Brain microvascular endothelial cell (primary cell): ENCODE results near the gene TCF4.

Source experiments
- DNase-seq: peaks from one replicate; pipeline ENCODE4 v3.0.0-alpha.2; 2020
- H3K27ac ChIP-seq: fragments of 250-450 bp; sonication (Bioruptor Pico); 2 replicates; pipeline ENCODE4 v1.5.1; 2020; ENCODE audit warnings: mild to moderate bottlenecking, moderate library complexity
- H3K27me3 ChIP-seq: fragments of 250-450 bp; sonication (Bioruptor Pico); replicated peaks from 2 replicates; pipeline ENCODE4 v1.5.1; 2020; ENCODE audit warnings: mild to moderate bottlenecking
- H3K36me3 ChIP-seq: fragments of 250-450 bp; sonication (Bioruptor Pico); replicated peaks from 2 replicates; pipeline ENCODE4 v1.5.1; 2020; ENCODE audit warnings: mild to moderate bottlenecking
- H3K4me3 ChIP-seq: 2 replicates; pipeline ENCODE4 v1.5.1; 2011; ENCODE audit warnings: low read depth, mild to moderate bottlenecking, control low read depth, low read length, moderate library complexity
- in situ Hi-C: cut with HindIII; loops from 2 replicates; pipeline ENCODE4 v1.10.0; 2017; ENCODE audit warnings: low sequenced_read_pairs, low pct_ligation_motif_present
- TF ChIP-seq, protein P1 (sequence below): IDR thresholded peaks from 2 replicates; pipeline ENCODE4 v1.5.1; 2011; ENCODE audit warnings: low read depth, mild to moderate bottlenecking, moderate library complexity, low read length, control low read depth, inconsistent platforms; ENCODE audit errors: missing control alignments

The TCF4 gene

DNA sequence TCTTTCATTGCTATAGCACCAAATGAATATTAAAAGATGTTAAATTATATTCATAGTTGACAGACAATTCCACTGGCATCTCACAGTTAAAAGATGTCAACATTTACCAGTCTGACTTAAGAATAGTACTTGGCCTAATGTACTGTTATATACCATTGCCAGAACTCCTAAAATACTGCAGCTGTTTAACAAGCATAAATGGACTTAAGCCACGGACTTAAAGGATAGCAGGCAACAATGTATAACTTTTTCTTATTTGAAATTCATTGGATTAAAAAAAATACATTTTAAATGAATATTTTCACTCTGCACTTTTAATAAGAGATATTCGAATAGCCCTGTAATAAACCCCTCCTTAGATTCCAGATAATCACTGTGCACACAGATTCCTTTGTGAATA lies 3.8 kb downstream of the TCF4 start:
- TF ChIP-seq, protein P1, sequence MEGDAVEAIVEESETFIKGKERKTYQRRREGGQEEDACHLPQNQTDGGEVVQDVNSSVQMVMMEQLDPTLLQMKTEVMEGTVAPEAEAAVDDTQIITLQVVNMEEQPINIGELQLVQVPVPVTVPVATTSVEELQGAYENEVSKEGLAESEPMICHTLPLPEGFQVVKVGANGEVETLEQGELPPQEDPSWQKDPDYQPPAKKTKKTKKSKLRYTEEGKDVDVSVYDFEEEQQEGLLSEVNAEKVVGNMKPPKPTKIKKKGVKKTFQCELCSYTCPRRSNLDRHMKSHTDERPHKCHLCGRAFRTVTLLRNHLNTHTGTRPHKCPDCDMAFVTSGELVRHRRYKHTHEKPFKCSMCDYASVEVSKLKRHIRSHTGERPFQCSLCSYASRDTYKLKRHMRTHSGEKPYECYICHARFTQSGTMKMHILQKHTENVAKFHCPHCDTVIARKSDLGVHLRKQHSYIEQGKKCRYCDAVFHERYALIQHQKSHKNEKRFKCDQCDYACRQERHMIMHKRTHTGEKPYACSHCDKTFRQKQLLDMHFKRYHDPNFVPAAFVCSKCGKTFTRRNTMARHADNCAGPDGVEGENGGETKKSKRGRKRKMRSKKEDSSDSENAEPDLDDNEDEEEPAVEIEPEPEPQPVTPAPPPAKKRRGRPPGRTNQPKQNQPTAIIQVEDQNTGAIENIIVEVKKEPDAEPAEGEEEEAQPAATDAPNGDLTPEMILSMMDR, result no peak
- Histone ChIP-seq H3K27ac (no peak overlapping the region), H3K27me3 (no peaks in the 10 kb centered on the region), H3K36me3 (no peaks in the 10 kb centered on the region), H3K4me3 (no peak overlapping the region)
- in situ Hi-C loops, result no loop called here
- no peak for DNase-seq

DNA sequence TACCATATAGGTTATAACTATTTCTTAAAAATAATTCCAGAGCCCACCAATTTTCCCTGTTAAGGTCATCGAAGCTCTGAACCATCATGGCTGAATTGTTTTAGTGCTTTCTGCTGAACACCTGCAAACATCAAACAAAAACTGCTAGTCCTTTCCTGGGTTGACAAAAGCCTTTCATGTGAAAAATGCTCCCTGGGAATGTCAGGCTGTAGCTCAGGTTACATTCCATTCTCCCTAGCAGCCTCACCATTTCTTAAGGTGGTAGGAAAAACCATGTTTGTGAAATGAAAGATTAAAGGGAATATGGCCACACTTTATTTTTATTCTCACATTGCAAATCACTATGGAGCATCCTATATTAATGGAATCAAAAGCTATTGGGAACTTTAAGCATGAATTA lies 5.7 kb downstream of the TCF4 start:
- in situ Hi-C loops, result no loop called here
- TF ChIP-seq, protein P1, result no peak
- DNase-seq, result no peak
- Histone ChIP-seq H3K36me3 (no peaks in the 10 kb centered on the region), H3K27me3 (no peaks in the 10 kb centered on the region), H3K4me3 (no peak overlapping the region), H3K27ac (no peak overlapping the region)

DNA sequence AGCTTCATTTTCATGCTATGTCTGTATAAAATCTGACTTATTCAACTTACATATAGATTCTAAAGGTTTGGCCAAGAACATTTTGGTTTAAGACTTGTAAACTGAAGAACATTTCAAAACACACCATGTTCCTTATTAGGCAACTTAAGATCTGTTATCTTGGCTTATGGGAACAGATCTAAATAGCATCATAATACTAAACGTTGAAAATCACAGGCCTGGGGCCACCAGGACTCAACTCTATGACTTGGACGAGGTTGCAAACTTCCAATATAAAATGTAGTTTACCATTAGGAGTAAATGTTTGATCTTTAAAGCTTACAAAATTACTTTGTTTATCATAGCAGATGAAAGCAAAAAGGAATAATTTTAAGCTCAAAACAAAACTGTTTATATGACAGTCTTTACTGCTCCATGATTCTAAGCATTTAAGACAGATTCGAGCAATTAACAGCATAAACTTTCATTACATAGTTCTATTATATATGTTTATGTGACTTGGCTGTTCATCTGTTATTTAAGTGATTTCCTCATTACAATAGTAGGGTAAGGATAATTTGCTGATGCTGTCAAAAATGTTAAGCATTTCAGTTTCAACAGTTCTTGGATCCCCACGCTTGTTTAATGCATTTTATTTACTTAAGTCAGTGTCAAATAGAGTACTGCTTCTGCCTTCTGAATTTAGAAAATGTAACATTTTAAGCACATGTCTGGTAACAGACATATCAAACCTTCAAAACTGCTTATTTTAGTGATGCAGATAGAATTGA lies 8.3 kb downstream of the TCF4 start:
- no peak for DNase-seq
- H3K36me3 ChIP-seq, result no peaks in the 10 kb centered on the region
- TF ChIP-seq, protein P1, result no peak
- no peak overlapping the region for H3K27ac ChIP-seq
- H3K27me3 ChIP-seq, result no peaks in the 10 kb centered on the region
- H3K4me3 ChIP-seq, result no peak overlapping the region
- in situ Hi-C loops, result no loop called here

DNA sequence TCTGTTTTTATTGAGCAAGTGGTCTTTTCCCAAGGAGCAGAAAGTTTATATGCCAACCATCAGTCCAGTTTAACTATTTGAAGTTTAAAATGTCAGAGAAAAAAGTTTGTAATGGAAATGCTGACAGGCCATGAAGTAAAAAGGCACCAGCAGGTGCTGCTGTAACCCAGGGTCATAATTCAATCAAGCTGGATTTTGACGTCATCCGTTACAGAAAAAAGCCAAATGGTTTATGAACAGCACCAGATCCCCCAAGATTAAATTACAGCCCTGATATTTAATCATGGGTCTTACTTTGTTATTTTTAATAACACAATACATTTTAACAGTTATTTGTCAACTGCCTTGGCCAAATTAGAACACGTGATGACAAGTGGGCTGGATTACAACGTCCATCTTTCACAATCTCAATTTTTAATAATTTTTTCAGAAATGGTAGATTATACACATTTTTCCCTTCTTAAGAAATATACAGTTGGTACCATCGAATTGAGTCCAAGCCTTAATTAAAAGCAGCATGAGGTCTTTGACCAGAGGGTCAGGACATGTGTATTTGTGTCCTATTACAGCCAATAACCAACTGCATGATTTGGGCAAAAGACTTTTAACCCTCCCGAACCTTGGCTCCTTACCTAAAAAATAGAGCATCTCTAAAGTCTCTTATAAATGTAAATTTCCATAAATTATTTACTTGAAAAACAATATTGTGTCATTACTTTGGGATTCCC lies 10.0 kb downstream of the TCF4 start:
- Histone ChIP-seq H3K27ac (no peak overlapping the region), H3K27me3 (no peaks in the 10 kb centered on the region), H3K4me3 (no peak overlapping the region), H3K36me3 (no peaks in the 10 kb centered on the region)
- DNase-seq, result no peak
- in situ Hi-C loops, result no loop called here
- TF ChIP-seq, protein P1, result peak; percentile 31

DNA sequence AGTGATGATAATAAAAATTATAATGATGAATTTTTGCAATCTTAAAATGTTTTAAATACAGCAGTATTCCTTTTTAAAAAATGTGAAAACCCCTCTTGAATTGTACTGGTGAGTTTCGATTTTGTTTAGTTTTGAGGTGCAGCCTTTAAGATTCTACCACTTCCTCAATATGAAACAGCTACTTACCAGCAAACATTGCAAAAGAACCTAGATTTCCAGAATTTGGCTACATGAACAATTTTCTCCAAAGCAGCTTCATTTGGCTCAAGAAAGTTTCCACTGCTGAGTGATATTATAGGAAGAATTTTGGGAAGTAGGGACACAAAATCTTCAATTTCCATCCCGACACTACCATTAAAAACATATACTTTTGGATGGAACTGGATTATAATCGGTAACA lies 12.0 kb downstream of the TCF4 start:
- in situ Hi-C loops, result no loop called here
- H3K27ac ChIP-seq, result no peak overlapping the region
- no peak for DNase-seq
- TF ChIP-seq, protein P1, result no peak
- H3K27me3 ChIP-seq, result no peaks in the 10 kb centered on the region
- H3K36me3 ChIP-seq, result no peaks in the 10 kb centered on the region
- no peak overlapping the region for H3K4me3 ChIP-seq
